PC-3 (cell line): ENCODE data around the gene PAK3. TPM values are rescaled to one million over a fixed set of nuclear protein-coding genes. Genes with fewer than 3 reads are reported as not detected.

Experiments
- ATAC-seq: fragments of 200-7000 bp; cut with Tn5 transposase; 2 replicates; pipeline ENCODE4 v1.9.1; 2020; ENCODE audit warnings: mild to moderate bottlenecking, moderate library complexity
- BruUV-seq: library from RNA; stranded (reverse); fragments of 400-500 nt; replicated peaks from 2 replicates; lab custom pipeline; 2021; lab: Mats Ljungman, UMichigan
- CTCF ChIA-PET: fragments of 300-600 bp; sonication (Branson Sonifier 250); formaldehyde crosslinking; loops from one replicate; lab custom pipeline; 2022; ENCODE audit warnings: antibody characterized with exemption; lab: Charles Lee
- POLR2A ChIA-PET: fragments of 300-600 bp; sonication (Branson Sonifier 250); formaldehyde crosslinking; loops from one replicate; lab custom pipeline; 2022; ENCODE audit warnings: antibody characterized with exemption; ENCODE audit not compliant: unreplicated experiment; lab: Charles Lee
- DNase-seq: peaks from one replicate; pipeline ENCODE4 v3.0.0-alpha.2; 2015
- H2AFZ ChIP-seq: fragments of 300-600 bp; sonication (generic); 2 replicates; pipeline ENCODE4 v1.6.0; 2016; ENCODE audit warnings: antibody characterized with exemption, low read length
- H3F3A ChIP-seq: fragments of 300-600 bp; sonication (generic); one replicate; pipeline ENCODE4 v1.6.0; 2017; ENCODE audit warnings: antibody characterized with exemption, low read length, control low read depth, mild to moderate bottlenecking; ENCODE audit not compliant: unreplicated experiment
- H3K27ac ChIP-seq: fragments of 300-600 bp; sonication (generic); 2 replicates; pipeline ENCODE4 v1.5.1; 2016; ENCODE audit warnings: mild to moderate bottlenecking, low read length
- H3K27me3 ChIP-seq: fragments of 300-600 bp; sonication (generic); 2 replicates; pipeline ENCODE4 v1.6.1; 2016; ENCODE audit warnings: low read length, mixed read lengths
- H3K36me3 ChIP-seq: fragments of 300-600 bp; sonication (generic); 2 replicates; pipeline ENCODE4 v1.6.1; 2016; ENCODE audit warnings: low read depth, mixed run types, low read length, mixed read lengths
- H3K4me1 ChIP-seq: fragments of 300-600 bp; sonication (generic); 2 replicates; pipeline ENCODE4 v1.5.1; 2016; ENCODE audit warnings: low read length; ENCODE audit not compliant: insufficient read depth
- H3K4me2 ChIP-seq: fragments of 300-600 bp; sonication (generic); 2 replicates; pipeline ENCODE4 v1.6.0; 2016; ENCODE audit warnings: low read length
- H3K4me3 ChIP-seq: fragments of 300-600 bp; sonication (generic); 2 replicates; pipeline ENCODE4 v1.5.1; 2016; ENCODE audit warnings: mild to moderate bottlenecking, low read length, mixed read lengths
- H3K79me2 ChIP-seq: fragments of 300-600 bp; sonication (generic); 2 replicates; pipeline ENCODE4 v1.6.1; 2017; ENCODE audit warnings: low read length, mixed read lengths
- H3K9ac ChIP-seq: fragments of 300-600 bp; sonication (generic); 2 replicates; pipeline ENCODE4 v1.6.0; 2016; ENCODE audit warnings: mild to moderate bottlenecking, low read length
- H3K9me2 ChIP-seq: fragments of 300-600 bp; sonication (generic); replicated peaks from 2 replicates; pipeline ENCODE4 v1.6.1; 2016; ENCODE audit warnings: mixed run types, low read length, mixed read lengths
- H3K9me3 ChIP-seq: fragments of 300-600 bp; sonication (generic); 2 replicates; pipeline ENCODE4 v1.6.1; 2016; ENCODE audit warnings: low read length, mixed read lengths
- H4K20me1 ChIP-seq: fragments of 300-600 bp; sonication (generic); 2 replicates; pipeline ENCODE4 v1.6.1; 2016; ENCODE audit warnings: low read length, mixed read lengths
- CTCF ChIP-seq: fragments of 300-600 bp; sonication (generic); conservative IDR thresholded peaks from 2 replicates; pipeline ENCODE4 v1.5.1; 2017; ENCODE audit warnings: antibody characterized with exemption, low read depth, mild to moderate bottlenecking, low read length
- EZH2 ChIP-seq: fragments of 300-600 bp; sonication (generic); IDR thresholded peaks from one replicate; pipeline ENCODE4 v1.6.1; 2017; ENCODE audit warnings: antibody characterized with exemption, mild to moderate bottlenecking, low read length; ENCODE audit not compliant: unreplicated experiment
- EZH2phosphoT487 ChIP-seq: fragments of 300-600 bp; sonication (generic); IDR thresholded peaks from 2 replicates; pipeline ENCODE4 v1.6.1; 2018; ENCODE audit warnings: mild to moderate bottlenecking, antibody characterized with exemption, low read length, borderline replicate concordance
- intact Hi-C: fragments of 100-400 bp; cut with micrococcal nuclease; formaldehyde crosslinking; loops from 2 replicates; pipeline ENCODE4 v1.9.0; 2023
- total RNA-seq: library from RNA; depleted of rRNA; stranded (reverse); fragments of >200 nt; gene quantifications from 2 replicates; pipeline ENCODE4 v1.2.3, GENCODE V29; 2014

Gene PAK3
- total RNA-seq, 1 experiment from 2014 or later = 2.0 TPM

- DNase-seq = no peak
Observed at GRCh38 chrX:111170017-111170416, 74.0 kb downstream of the PAK3 start.

GRCh38 chrX:111180750-111181240 lies 84.8 kb downstream of the PAK3 start:
- H3K4me2 ChIP-seq = no peak overlapping the region
- H3K27ac ChIP-seq = no peak overlapping the region
- no peaks in the 10 kb centered on the region for H3K4me1 ChIP-seq
- H3K36me3 ChIP-seq = no peaks in the 10 kb centered on the region
- H3K4me3 ChIP-seq = no peak overlapping the region
- no peak overlapping the region for H2AFZ ChIP-seq
- H3K9ac ChIP-seq = no peak overlapping the region
- no peak for ATAC-seq
- TF ChIP-seq EZH2phosphoT487 = no peak
- no peak for TF ChIP-seq EZH2
- TF ChIP-seq CTCF = no peak
- no peaks in the 10 kb centered on the region for H3K9me3 ChIP-seq
- POLR2A ChIA-PET = no interaction called here
- CTCF ChIA-PET = no interaction called here
- no TSS peak for BruUV-seq
- no peaks in the 10 kb centered on the region for H3K9me2 ChIP-seq
- intact Hi-C loops = no loop called here
- no peaks in the 10 kb centered on the region for H3K27me3 ChIP-seq
- no peaks in the 10 kb centered on the region for H3K79me2 ChIP-seq
- H3F3A ChIP-seq = no peaks in the 10 kb centered on the region
- H4K20me1 ChIP-seq = no peaks in the 10 kb centered on the region
- DNase-seq = no peak

More at GRCh38 chrX:111170017-111170416, 74.0 kb downstream of the PAK3 start:
- no TSS peak for BruUV-seq
- H3K9me3 ChIP-seq = no peaks in the 10 kb centered on the region
- no peaks in the 10 kb centered on the region for H3K4me1 ChIP-seq
- CTCF ChIA-PET = no interaction called here
- no peak overlapping the region for H2AFZ ChIP-seq
- intact Hi-C loops = no loop called here
- H3K36me3 ChIP-seq = no peaks in the 10 kb centered on the region
- H3K79me2 ChIP-seq = no peaks in the 10 kb centered on the region
- TF ChIP-seq EZH2phosphoT487 = no peak
- no peaks in the 10 kb centered on the region for H3F3A ChIP-seq
- H4K20me1 ChIP-seq = no peaks in the 10 kb centered on the region
- H3K9me2 ChIP-seq = no peaks in the 10 kb centered on the region
- no peak overlapping the region for H3K4me2 ChIP-seq
- H3K27ac ChIP-seq = no peak overlapping the region
- no peak overlapping the region for H3K4me3 ChIP-seq
- H3K9ac ChIP-seq = no peak overlapping the region
- POLR2A ChIA-PET = interaction anchor here (0.6 kb wide), 1 partner anchor 163 kb away, joined by 4 read pairs; no protein-coding TSS in a partner anchor
- no peaks in the 10 kb centered on the region for H3K27me3 ChIP-seq
- ATAC-seq = no peak

- POLR2A ChIA-PET = no interaction called here
- no peak for ATAC-seq
Observed at GRCh38 chrX:111181951-111182350, 86.0 kb downstream of the PAK3 start.

More at GRCh38 chrX:111181951-111182350, 86.0 kb downstream of the PAK3 start:
- Histone ChIP-seq H3F3A (no peaks in the 10 kb centered on the region), H3K9me3 (no peaks in the 10 kb centered on the region), H3K27me3 (no peaks in the 10 kb centered on the region), H4K20me1 (no peaks in the 10 kb centered on the region), H3K9me2 (no peaks in the 10 kb centered on the region), H3K79me2 (no peaks in the 10 kb centered on the region), H2AFZ (no peak overlapping the region), H3K36me3 (no peaks in the 10 kb centered on the region), H3K4me3 (no peak overlapping the region), H3K27ac (no peak overlapping the region), H3K4me2 (no peak overlapping the region), H3K9ac (no peak overlapping the region), H3K4me1 (no peaks in the 10 kb centered on the region)
- intact Hi-C loops = no loop called here
- no peak for DNase-seq
- TF ChIP-seq EZH2phosphoT487 (no peak), EZH2 (no peak), CTCF (no peak)
- no TSS peak for BruUV-seq
- CTCF ChIA-PET = no interaction called here
